Endometrial microvascular endothelial cells (primary cell): Measurements from ENCODE around the gene ANKRD11. TPM values are rescaled to one million over a fixed set of nuclear protein-coding genes. Genes with fewer than 3 reads are reported as not detected.

Source experiments
- in situ Hi-C: cut with HindIII; loops from 2 replicates; pipeline ENCODE4 v1.10.0; 2017; ENCODE audit warnings: low sequenced_read_pairs, low pct_unique_long_range_greater_than_20kb; ENCODE audit errors: inconsistent ontology term
- total RNA-seq: library from RNA; depleted of rRNA; stranded (reverse); fragments of >200 nt; gene quantifications from one replicate; pipeline ENCODE4 v1.2.3, GENCODE V29; 2015; ENCODE audit errors: inconsistent ontology term

Gene ANKRD11
- 72.5 TPM for total RNA-seq

GRCh38 chr16:89490439-89491237, at the start of gene ANKRD11:
Gene ANKRD11 (minus strand): TSS chr16:89490561. CDS start chr16:89317019, 173,542 bp downstream.
- in situ Hi-C loops, result no loop called here

GRCh38 chr16:89538286-89538685, 47.9 kb upstream of the ANKRD11 start:
- in situ Hi-C loops, result no loop called here

- in situ Hi-C loops, result no loop called here
These were observed 47.2 kb upstream of the ANKRD11 start for GRCh38 chr16:89537549-89537925.

- in situ Hi-C loops, result no loop called here
These were observed 46.7 kb upstream of the ANKRD11 start for GRCh38 chr16:89536886-89537548.

GRCh38 chr16:89536371-89536770, 46.0 kb upstream of the ANKRD11 start:
- in situ Hi-C loops, result no loop called here

GRCh38 chr16:89534252-89534756, 43.9 kb upstream of the ANKRD11 start:
- in situ Hi-C loops, result no loop called here

- in situ Hi-C loops, result no loop called here
These were observed 41.6 kb upstream of the ANKRD11 start for GRCh38 chr16:89531821-89532526.

GRCh38 chr16:89530401-89531381, 40.3 kb upstream of the ANKRD11 start:
- in situ Hi-C loops, result no loop called here

GRCh38 chr16:89529097-89529496, 38.7 kb upstream of the ANKRD11 start:
- in situ Hi-C loops, result no loop called here

GRCh38 chr16:89525146-89525913, 35.0 kb upstream of the ANKRD11 start:
- in situ Hi-C loops, result no loop called here

GRCh38 chr16:89523680-89524344, 33.5 kb upstream of the ANKRD11 start:
- in situ Hi-C loops, result no loop called here

- in situ Hi-C loops, result no loop called here
These were observed 31.9 kb upstream of the ANKRD11 start for GRCh38 chr16:89522287-89522686.

- in situ Hi-C loops, result no loop called here
These were observed 29.5 kb upstream of the ANKRD11 start for GRCh38 chr16:89519881-89520280.

- in situ Hi-C loops, result no loop called here
These were observed 26.8 kb upstream of the ANKRD11 start for GRCh38 chr16:89517128-89517527.

GRCh38 chr16:89512453-89512852, 22.1 kb upstream of the ANKRD11 start:
- in situ Hi-C loops, result no loop called here

- in situ Hi-C loops, result no loop called here
These were observed 21.0 kb upstream of the ANKRD11 start for GRCh38 chr16:89511374-89511773.

GRCh38 chr16:89510526-89510925, 20.2 kb upstream of the ANKRD11 start:
- in situ Hi-C loops, result no loop called here
